HEK293 (cell line): ENCODE results near the gene PHYHD1.
A peak's percentile ranks its signal among the peaks of the same experiment; 100 is the strongest.

Experiments used
- CTCF ChIA-PET: fragments of 350-600 bp; formaldehyde crosslinking; extraction: SDS; loops from one replicate; lab custom pipeline; 2021; ENCODE audit warnings: antibody characterized with exemption; lab: Yijun Ruan, JAX
- POLR2A ChIA-PET: fragments of 300-600 bp; formaldehyde crosslinking; extraction: SDS; loops from one replicate; lab custom pipeline; 2020; ENCODE audit warnings: antibody characterized with exemption, inconsistent platforms; lab: Yijun Ruan, JAX
- H3K27ac ChIP-seq: fragments of 200-500 bp; sonication (Bioruptor generic); 2 replicates; pipeline ENCODE4 v1.5.1; 2014; ENCODE audit warnings: low read depth, low read length, control low read depth, inconsistent platforms; ENCODE audit errors: extremely low read depth
- H3K36me3 ChIP-seq, 2 experiments: fragments of 200-500 bp in 1 of 2; sonication (Bioruptor generic) in 1 of 2; 1 replicate in 1 of 2; 2 replicates in 1 of 2; pipeline ENCODE4 v1.5.1; 2014 to 2017; ENCODE audit warnings: inconsistent platforms in 2 of 2, low read length in 2 of 2; ENCODE audit not compliant: control insufficient read depth in 2 of 2, insufficient read depth in 1 of 2
- H3K4me1 ChIP-seq: fragments of 200-500 bp; sonication (Bioruptor generic); 2 replicates; pipeline ENCODE4 v1.5.1; 2014; ENCODE audit warnings: mild to moderate bottlenecking, low read length, inconsistent platforms; ENCODE audit not compliant: control insufficient read depth, insufficient read depth
- H3K4me3 ChIP-seq: 2 replicates; pipeline ENCODE4 v1.5.1; 2011; ENCODE audit warnings: low read depth, mild to moderate bottlenecking, control low read depth, low read length, moderate library complexity
- H3K9me3 ChIP-seq: fragments of 200-500 bp; sonication (Bioruptor generic); 2 replicates; pipeline ENCODE4 v1.5.1; 2014; ENCODE audit warnings: low read depth, low read length, inconsistent platforms; ENCODE audit not compliant: control insufficient read depth, insufficient read depth
- AEBP2 ChIP-seq: fragments of 450-650 bp; formaldehyde crosslinking; IDR thresholded peaks from 2 replicates; pipeline ENCODE4 v1.5.1; 2016; ENCODE audit warnings: missing biosample characterization, missing genetic modification characterization, borderline replicate concordance
- GLI2 ChIP-seq: fragments of 450-650 bp; formaldehyde crosslinking; IDR thresholded peaks from 2 replicates; pipeline ENCODE4; 2017; ENCODE audit warnings: missing biosample characterization, missing genetic modification characterization, low read depth, borderline replicate concordance
- GLIS1 ChIP-seq: fragments of 450-650 bp; formaldehyde crosslinking; IDR thresholded peaks from 2 replicates; pipeline ENCODE4 v1.5.1; 2016; ENCODE audit warnings: missing biosample characterization, missing genetic modification characterization
- OSR2 ChIP-seq: fragments of 450-650 bp; formaldehyde crosslinking; IDR thresholded peaks from 2 replicates; pipeline ENCODE4 v1.5.1; 2016; ENCODE audit warnings: missing biosample characterization, missing genetic modification characterization
- OVOL3 ChIP-seq: fragments of 450-650 bp; formaldehyde crosslinking; IDR thresholded peaks from 2 replicates; pipeline ENCODE4 v1.5.1; 2016; ENCODE audit warnings: missing biosample characterization, missing genetic modification characterization
- PATZ1 ChIP-seq: fragments of 450-650 bp; formaldehyde crosslinking; IDR thresholded peaks from 2 replicates; pipeline ENCODE4 v1.5.1; 2016; ENCODE audit warnings: missing biosample characterization, missing genetic modification characterization
- ZBTB20 ChIP-seq: fragments of 450-650 bp; formaldehyde crosslinking; IDR thresholded peaks from 2 replicates; pipeline ENCODE4 v1.5.1; 2016; ENCODE audit warnings: missing biosample characterization, missing genetic modification characterization
- ZBTB6 ChIP-seq: fragments of 450-650 bp; formaldehyde crosslinking; IDR thresholded peaks from 2 replicates; pipeline ENCODE4 v1.5.1; 2017; ENCODE audit warnings: missing biosample characterization, missing genetic modification characterization
- ZBTB7A ChIP-seq: fragments of 450-650 bp; formaldehyde crosslinking; IDR thresholded peaks from 2 replicates; pipeline ENCODE4 v1.5.1; 2016; ENCODE audit warnings: low read depth, missing biosample characterization, missing genetic modification characterization
- ZNF114 ChIP-seq: fragments of 450-650 bp; formaldehyde crosslinking; IDR thresholded peaks from 2 replicates; pipeline ENCODE4 v1.5.0; 2017; ENCODE audit warnings: missing biosample characterization, missing genetic modification characterization
- ZNF18 ChIP-seq: fragments of 450-650 bp; formaldehyde crosslinking; IDR thresholded peaks from 2 replicates; pipeline ENCODE4 v1.5.1; 2016; ENCODE audit warnings: missing biosample characterization, missing genetic modification characterization
- ZNF19 ChIP-seq: fragments of 450-650 bp; formaldehyde crosslinking; IDR thresholded peaks from 2 replicates; pipeline ENCODE4; 2016; ENCODE audit warnings: missing biosample characterization, missing genetic modification characterization, low read depth
- ZNF214 ChIP-seq: fragments of 450-650 bp; formaldehyde crosslinking; IDR thresholded peaks from 2 replicates; pipeline ENCODE4 v1.5.1; 2017; ENCODE audit warnings: missing biosample characterization, mild to moderate bottlenecking, missing genetic modification characterization, borderline replicate concordance
- ZNF354C ChIP-seq: fragments of 450-650 bp; formaldehyde crosslinking; IDR thresholded peaks from 2 replicates; pipeline ENCODE4 v1.5.1; 2016; ENCODE audit warnings: missing biosample characterization, missing genetic modification characterization, low read depth, borderline replicate concordance
- ZNF391 ChIP-seq: fragments of 450-650 bp; formaldehyde crosslinking; IDR thresholded peaks from 2 replicates; pipeline ENCODE4 v1.5.1; 2016; ENCODE audit warnings: low read depth, missing biosample characterization, missing genetic modification characterization, borderline replicate concordance
- ZNF449 ChIP-seq: fragments of 450-650 bp; formaldehyde crosslinking; IDR thresholded peaks from 2 replicates; pipeline ENCODE4 v1.5.1; 2017; ENCODE audit warnings: missing biosample characterization, mild to moderate bottlenecking, missing genetic modification characterization, moderate library complexity
- ZNF571 ChIP-seq: fragments of 450-650 bp; formaldehyde crosslinking; IDR thresholded peaks from 2 replicates; pipeline ENCODE4 v1.5.0; 2017; ENCODE audit warnings: missing biosample characterization, missing genetic modification characterization
- ZNF600 ChIP-seq: fragments of 450-650 bp; formaldehyde crosslinking; IDR thresholded peaks from 2 replicates; pipeline ENCODE4 v1.5.1; 2016; ENCODE audit warnings: missing biosample characterization, missing genetic modification characterization
- ZSCAN16 ChIP-seq: fragments of 450-650 bp; formaldehyde crosslinking; IDR thresholded peaks from 2 replicates; pipeline ENCODE4 v1.5.1; 2016; ENCODE audit warnings: missing biosample characterization, missing genetic modification characterization
- ZSCAN30 ChIP-seq: fragments of 450-650 bp; IDR thresholded peaks from 2 replicates; pipeline ENCODE4 v1.5.1; 2018; ENCODE audit warnings: missing biosample characterization, mild to moderate bottlenecking, missing genetic modification characterization, moderate library complexity
- ZXDB ChIP-seq: fragments of 450-650 bp; formaldehyde crosslinking; IDR thresholded peaks from 2 replicates; pipeline ENCODE4 v1.5.1; 2016; ENCODE audit warnings: missing biosample characterization, missing genetic modification characterization

The PHYHD1 gene

GRCh38 chr9:128920381-128921058 lies at the start of gene PHYHD1:
Gene PHYHD1, plus strand, starts transcription at chr9:128920982. Its CDS starts 1,342 bp downstream, at chr9:128922324.
- H3K27ac ChIP-seq, result no peak within 1 kb of the TSS
- H3K4me3 ChIP-seq, result no peak within 1 kb of the TSS
- H3K4me1 ChIP-seq, result no peaks in the 10 kb centered on the region
- H3K9me3 ChIP-seq, result no peaks in the 10 kb centered on the region
- CTCF ChIA-PET, result interaction anchor here (0.5 to 1.5 kb wide), 4 partner anchors 8 to 702 kb away, joined by 3 to 6 read pairs (median 4); no protein-coding TSS in a partner anchor
- POLR2A ChIA-PET, result interaction anchor here (0.6 kb wide), 1 partner anchor 20 kb away, joined by 4 read pairs; no protein-coding TSS in a partner anchor
- TF ChIP-seq ZBTB7A (tag by site-specific recombination), result no peak
- TF ChIP-seq ZNF391 (tag by site-specific recombination), result no peak
- no peak for TF ChIP-seq ZNF354C
- no peak for TF ChIP-seq ZNF214 (tag by site-specific recombination)
- peak; percentile 25; the same call in 1 of the 2 replicates for TF ChIP-seq PATZ1
- no peak for TF ChIP-seq GLI2
- no peak for TF ChIP-seq ZSCAN16 (tag by site-specific recombination)
- TF ChIP-seq GLIS1 (tag by site-specific recombination), result 0 out of 2 replicates have a peak, but pooled peaks have one; percentile 18
- TF ChIP-seq ZNF18 (tag by site-specific recombination), result no peak
- no peak for TF ChIP-seq ZNF114 (tag by site-specific recombination)
- no peak for TF ChIP-seq OVOL3 (tag by site-specific recombination)
- TF ChIP-seq ZNF571, result no peak
- no peak for TF ChIP-seq ZSCAN30 (tag by site-specific recombination)
- TF ChIP-seq OSR2, result no peak
- TF ChIP-seq AEBP2 (tag by site-specific recombination), result no peak
- H3K36me3 ChIP-seq, result peaks cover 0 to 25% of the 10 kb centered on the region in 2 experiments; a peak in 1 of 3 replicates

GRCh38 chr9:128877852-128878251 lies 42.9 kb upstream of the PHYHD1 start:
- TF ChIP-seq ZBTB20 (tag by site-specific recombination), result no peak
- no peak for TF ChIP-seq ZNF600 (tag by site-specific recombination)
- TF ChIP-seq ZNF19 (tag by site-specific recombination), result no peak
- no peak for TF ChIP-seq ZNF449 (tag by site-specific recombination)
- peak; percentile 44; the same call in 1 of the 2 replicates for TF ChIP-seq ZBTB6 (tag by site-specific recombination)
- TF ChIP-seq ZXDB (tag by site-specific recombination), result no peak
- Histone ChIP-seq H3K9me3 (no peaks in the 10 kb centered on the region), H3K4me3 (no peak overlapping the region), H3K27ac (no peak overlapping the region), H3K36me3 (no peaks in the 10 kb centered on the region), H3K4me1 (no peaks in the 10 kb centered on the region)
- CTCF ChIA-PET, result interaction anchor here (0.6 to 9.5 kb wide), 10 partner anchors 12 to 586 kb away, joined by 3 to 83 read pairs (median 4); partner anchors contain the start of gene SH3GLB2
- POLR2A ChIA-PET, result interaction anchor here (0.7 kb wide), 1 partner anchor 712 kb away, joined by 3 read pairs; no protein-coding TSS in a partner anchor
